Measurements from ENCODE around the gene TNNI3K. TPM values are rescaled to one million over a fixed set of nuclear protein-coding genes. Genes with fewer than 3 reads are reported as not detected.

TNNI3K gene
- total RNA-seq, 1 donor from 2014 or later, result not detected

- DNase-seq, result no peak
- TF ChIP-seq CTCF (IDR thresholded peaks at IDR 0.05; ENCODE audit: partially characterized antibody, unreplicated experiment), result no peak
- peaks cover 1% of the 10 kb centered on the region for H3K27me3 Mint-ChIP-seq (ENCODE audit: unreplicated experiment)
- no peaks in the 10 kb centered on the region for H3K36me3 Mint-ChIP-seq (ENCODE audit: unreplicated experiment)
- H3K27ac Mint-ChIP-seq (ENCODE audit: unreplicated experiment), result no peak overlapping the region
- no peaks in the 10 kb centered on the region for H3K9me3 Mint-ChIP-seq (ENCODE audit: unreplicated experiment)
- H3K4me1 Mint-ChIP-seq (ENCODE audit: low read depth, unreplicated experiment), result peaks cover 7% of the 10 kb centered on the region
- H3K4me3 Mint-ChIP-seq (ENCODE audit: unreplicated experiment), result no peak overlapping the region
Observed at GRCh38 chr1:74280642-74281396, 45.6 kb downstream of the TNNI3K start.

DNA sequence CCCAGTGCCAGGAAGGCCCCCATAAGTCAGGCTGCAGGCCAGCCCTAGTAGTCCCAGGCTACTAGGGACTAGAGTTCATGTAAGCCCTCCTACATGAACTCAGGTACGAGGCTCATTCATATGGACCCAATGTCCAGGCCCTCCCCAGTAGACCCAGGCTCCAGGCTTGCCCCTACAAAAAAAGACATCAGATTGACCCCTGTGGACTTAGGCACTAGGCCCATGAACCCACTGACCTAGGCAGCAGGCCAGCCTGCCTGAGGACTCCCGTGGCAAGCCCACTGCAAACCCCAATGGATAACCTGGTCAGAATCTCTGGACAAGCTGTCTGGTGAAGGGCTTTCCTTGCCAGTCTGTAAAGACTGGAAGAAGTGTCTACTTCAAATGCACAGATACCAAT, 51.2 kb downstream of the TNNI3K start:
- H3K27ac Mint-ChIP-seq (ENCODE audit: unreplicated experiment), result no peak overlapping the region
- H3K27me3 Mint-ChIP-seq (ENCODE audit: unreplicated experiment), result no peaks in the 10 kb centered on the region
- no peak for TF ChIP-seq CTCF (IDR thresholded peaks at IDR 0.05; ENCODE audit: partially characterized antibody, unreplicated experiment)
- H3K4me1 Mint-ChIP-seq (ENCODE audit: low read depth, unreplicated experiment), result no peaks in the 10 kb centered on the region
- DNase-seq, result no peak
- H3K4me3 Mint-ChIP-seq (ENCODE audit: unreplicated experiment), result no peak overlapping the region
- H3K9me3 Mint-ChIP-seq (ENCODE audit: unreplicated experiment), result no peaks in the 10 kb centered on the region
- peaks cover 6% of the 10 kb centered on the region for H3K36me3 Mint-ChIP-seq (ENCODE audit: unreplicated experiment)

GRCh38 chr1:74314438-74314837, 79.3 kb downstream of the TNNI3K start:
- no peaks in the 10 kb centered on the region for H3K36me3 Mint-ChIP-seq (ENCODE audit: unreplicated experiment)
- H3K27me3 Mint-ChIP-seq (ENCODE audit: unreplicated experiment), result peaks cover 2% of the 10 kb centered on the region
- no peaks in the 10 kb centered on the region for H3K9me3 Mint-ChIP-seq (ENCODE audit: unreplicated experiment)
- H3K4me3 Mint-ChIP-seq (ENCODE audit: unreplicated experiment), result no peak overlapping the region
- H3K27ac Mint-ChIP-seq (ENCODE audit: unreplicated experiment), result no peak overlapping the region
- DNase-seq, result no peak
- H3K4me1 Mint-ChIP-seq (ENCODE audit: low read depth, unreplicated experiment), result peaks cover 4% of the 10 kb centered on the region
- no peak for TF ChIP-seq CTCF (IDR thresholded peaks at IDR 0.05; ENCODE audit: partially characterized antibody, unreplicated experiment)

DNA sequence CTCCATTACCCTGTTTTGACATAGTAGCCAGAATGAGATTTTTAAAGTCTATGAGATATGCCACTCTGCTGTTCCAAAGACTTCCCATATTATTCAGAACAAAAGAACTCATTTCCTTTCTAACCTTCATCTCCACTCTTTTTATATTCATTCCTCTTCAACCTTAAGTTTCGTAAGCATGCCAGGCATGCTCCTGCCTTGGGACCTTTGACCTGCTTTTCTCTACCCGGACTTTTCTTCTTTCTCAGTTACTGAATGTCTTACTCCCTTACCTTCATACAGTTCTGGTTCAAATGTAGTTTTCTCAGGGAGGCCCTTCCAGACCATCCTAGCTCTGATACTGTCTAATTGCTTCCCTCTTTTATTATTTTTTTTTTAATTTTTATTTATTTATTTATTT, 81.1 kb downstream of the TNNI3K start:
- no peak overlapping the region for H3K4me3 Mint-ChIP-seq (ENCODE audit: unreplicated experiment)
- no peak overlapping the region for H3K27ac Mint-ChIP-seq (ENCODE audit: unreplicated experiment)
- peaks cover 2% of the 10 kb centered on the region for H3K27me3 Mint-ChIP-seq (ENCODE audit: unreplicated experiment)
- no peaks in the 10 kb centered on the region for H3K9me3 Mint-ChIP-seq (ENCODE audit: unreplicated experiment)
- H3K36me3 Mint-ChIP-seq (ENCODE audit: unreplicated experiment), result no peaks in the 10 kb centered on the region
- DNase-seq, result no peak
- TF ChIP-seq CTCF (IDR thresholded peaks at IDR 0.05; ENCODE audit: partially characterized antibody, unreplicated experiment), result no peak
- H3K4me1 Mint-ChIP-seq (ENCODE audit: low read depth, unreplicated experiment), result peaks cover 4% of the 10 kb centered on the region

- TF ChIP-seq CTCF (IDR thresholded peaks at IDR 0.05; ENCODE audit: partially characterized antibody, unreplicated experiment), result no peak
- Mint-ChIP-seq H3K36me3 (ENCODE audit: unreplicated experiment) (no peaks in the 10 kb centered on the region), H3K27ac (ENCODE audit: unreplicated experiment) (no peak overlapping the region), H3K4me1 (ENCODE audit: low read depth, unreplicated experiment) (peaks cover 4% of the 10 kb centered on the region), H3K4me3 (ENCODE audit: unreplicated experiment) (no peak overlapping the region), H3K9me3 (ENCODE audit: unreplicated experiment) (no peaks in the 10 kb centered on the region), H3K27me3 (ENCODE audit: unreplicated experiment) (peaks cover 2% of the 10 kb centered on the region)
- DNase-seq, result no peak
Observed at GRCh38 chr1:74317663-74318062, 82.5 kb downstream of the TNNI3K start.
